HG03558 (cell line): ENCODE results near the gene AADACL4.
"Not testable (repeated sequence)": the region's sequence is repeated elsewhere in the genome, so short reads cannot be mapped to it uniquely, and the experiment has no call there.

Experiments
- ATAC-seq: cut with Tn5 transposase; IDR thresholded peaks from one replicate; pipeline ENCODE4 v1.9.1; 2021; ENCODE audit warnings: moderate number of reproducible peaks; ENCODE audit not compliant: unreplicated experiment; ENCODE audit errors: extremely low read depth

AADACL4 gene

GRCh38 chr1:12703821-12704451 lies 60.1 kb downstream of the AADACL4 start:
- no peak for ATAC-seq

GRCh38 chr1:12706061-12706460 lies 62.2 kb downstream of the AADACL4 start:
- ATAC-seq = no peak

- no peak for ATAC-seq
Observed at GRCh38 chr1:12708396-12709090, 64.7 kb downstream of the AADACL4 start.

DNA sequence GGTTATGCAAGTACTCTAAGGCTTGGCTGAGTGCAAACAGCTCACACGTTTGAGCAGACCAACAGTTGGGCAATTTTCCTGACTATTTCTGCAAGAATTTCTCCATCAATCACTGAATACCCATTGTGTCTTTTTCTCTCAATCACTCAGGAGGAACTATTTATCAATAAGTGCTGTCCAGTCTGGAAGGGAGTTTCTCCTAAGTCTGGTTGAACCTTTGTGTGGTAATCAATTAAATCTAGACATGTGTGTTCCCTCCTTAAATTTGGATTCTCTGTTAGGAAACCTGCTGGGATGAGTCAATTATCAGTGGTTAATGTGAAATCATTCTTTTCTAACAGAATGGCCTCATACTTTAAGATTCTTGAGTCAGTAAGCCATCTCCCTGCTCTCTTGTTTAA lies 65.2 kb downstream of the AADACL4 start:
- ATAC-seq = no peak

GRCh38 chr1:12709696-12710095 lies 65.8 kb downstream of the AADACL4 start:
- no peak for ATAC-seq

- no peak for ATAC-seq
Observed at GRCh38 chr1:12711536-12711935, 67.7 kb downstream of the AADACL4 start.

DNA sequence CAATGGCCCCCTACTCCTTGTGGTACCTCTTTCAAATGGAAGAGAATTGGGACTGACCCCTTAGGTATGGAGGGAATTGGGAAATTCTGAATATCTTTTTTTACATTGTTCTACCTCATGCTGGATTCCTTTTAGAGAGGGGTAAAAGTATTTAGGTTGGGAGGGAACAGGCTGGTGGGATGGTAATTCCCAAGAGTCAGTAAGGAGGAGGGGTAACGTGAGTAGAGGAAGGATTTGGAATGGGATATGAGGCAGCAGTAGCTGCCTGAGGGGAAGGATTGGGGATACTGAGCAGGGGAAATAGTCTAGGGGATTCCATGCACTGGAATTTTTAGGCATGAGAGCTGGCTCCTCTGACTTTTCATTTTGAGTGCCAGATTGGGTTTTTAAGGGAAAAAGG lies 68.2 kb downstream of the AADACL4 start:
- no peak for ATAC-seq

DNA sequence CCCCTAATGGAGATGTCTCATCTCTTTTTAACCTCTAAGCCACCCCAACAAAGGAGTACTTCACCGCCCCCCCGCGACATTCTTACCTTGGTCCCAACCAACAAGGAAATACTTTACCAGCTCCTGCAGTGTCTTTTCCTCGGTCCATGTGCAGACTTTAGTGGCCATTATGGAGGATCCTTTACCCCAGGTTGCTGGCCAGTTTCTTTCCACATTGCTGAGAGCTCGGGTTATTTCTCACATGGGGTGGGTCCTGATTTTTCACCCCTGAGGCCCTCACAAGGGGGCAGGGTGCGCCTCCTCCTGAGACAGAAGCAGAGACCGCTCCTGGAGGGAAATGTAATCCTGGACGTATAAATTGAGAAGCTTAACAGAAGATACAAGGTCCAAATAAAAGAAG lies 69.0 kb downstream of the AADACL4 start:
- ATAC-seq = no peak

DNA sequence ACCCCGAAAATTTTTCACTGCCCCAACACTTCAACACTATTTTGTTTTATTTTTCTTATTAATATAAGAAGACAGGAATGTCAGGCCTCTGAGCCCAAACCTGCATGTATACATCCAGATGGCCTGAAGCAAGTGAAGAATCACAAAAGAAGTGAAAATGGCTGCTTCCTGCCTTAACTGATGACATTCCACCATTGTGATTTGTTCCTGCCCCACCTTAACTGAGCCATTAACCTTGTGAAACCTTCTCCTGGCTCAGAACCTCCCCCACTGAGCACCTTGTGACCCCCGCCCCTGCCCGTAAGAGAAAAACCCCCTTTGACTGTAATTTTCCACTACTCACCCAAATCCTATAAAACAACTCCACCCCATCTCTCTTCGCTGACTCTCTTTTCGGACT lies 69.8 kb downstream of the AADACL4 start:
- ATAC-seq = not testable (repeated sequence)

DNA sequence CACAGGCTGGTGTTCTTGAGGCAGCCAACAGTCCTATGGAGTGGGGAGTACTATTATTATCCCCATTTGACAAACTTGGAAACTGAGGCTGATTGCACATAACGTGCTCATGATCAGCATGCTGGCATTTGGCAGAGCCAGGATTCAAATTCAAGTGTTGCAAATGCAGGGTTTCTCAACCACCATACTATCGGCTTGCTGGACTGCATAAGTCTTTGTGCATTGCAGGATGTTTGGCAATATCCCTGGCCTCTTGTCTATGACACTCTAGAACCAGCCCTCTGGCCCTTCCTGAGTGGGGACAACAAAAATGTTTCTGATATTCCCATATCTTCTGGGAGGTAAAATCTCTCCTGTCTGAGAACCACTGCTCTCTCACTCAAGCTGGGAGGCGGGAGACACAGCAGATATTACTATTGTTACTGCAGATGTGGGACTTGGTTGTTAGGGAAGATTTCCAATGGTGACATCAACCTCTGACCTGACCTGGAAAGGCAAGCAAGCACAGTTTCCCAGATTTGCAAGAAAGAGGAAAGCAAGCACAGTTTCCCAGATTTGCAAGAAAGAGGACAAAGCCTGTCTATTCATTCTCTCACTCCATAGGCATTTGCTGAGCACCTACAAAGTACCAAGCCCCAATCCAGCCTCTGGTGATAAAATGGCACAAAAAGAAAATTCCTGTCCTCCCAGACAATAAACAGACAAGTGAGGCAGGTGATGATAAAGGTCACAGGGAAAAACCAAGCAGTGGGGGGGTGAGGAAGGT lies 71.0 kb downstream of the AADACL4 start:
- ATAC-seq = no peak

GRCh38 chr1:12715896-12716437 lies 72.1 kb downstream of the AADACL4 start, which contains the start of gene AADACL3:
TSS of gene AADACL3 (plus strand) at chr1:12716110. CDS start at chr1:12716177, 67 bp downstream.
- ATAC-seq = no peak
